Common myeloid progenitor, CD34-positive (primary cell): ENCODE measurements around the gene DAPK3.
"Not testable (repeated sequence)": the region's sequence is repeated elsewhere in the genome, so short reads cannot be mapped to it uniquely, and the experiment has no call there.

ENCODE experiments used
- CTCF ChIA-PET: fragments of 350-600 bp; sonication (Branson Sonifier 250); formaldehyde crosslinking; loops from one replicate; lab custom pipeline; 2021; ENCODE audit warnings: antibody characterized with exemption; lab: Charles Lee
- POLR2A ChIA-PET: fragments of 350-600 bp; sonication (Branson Sonifier 250); formaldehyde crosslinking; loops from one replicate; lab custom pipeline; 2021; ENCODE audit warnings: antibody characterized with exemption; lab: Charles Lee
- DNase-seq, 3 donors: peaks; one replicate each; pipeline versions ENCODE4 v3.0.0 to v3.0.0-alpha.2; 2013
- H3K27ac ChIP-seq, 2 experiments: 1 replicate in 1 of 2; 2 replicates in 1 of 2; pipeline ENCODE4 v1.7.0; 2013; ENCODE audit warnings: inconsistent platforms in 2 of 2, low read length in 2 of 2, mild to moderate bottlenecking in 2 of 2, low read depth in 1 of 2, moderate library complexity in 1 of 2; ENCODE audit not compliant: severe bottlenecking in 2 of 2, insufficient read depth in 1 of 2, poor library complexity in 1 of 2
- H3K27me3 ChIP-seq, 5 experiments: replicated peaks in 2 of 5; 1 replicate in 3 of 5; 2 replicates in 2 of 5; pipeline versions ENCODE4 v1.6.1 to v1.7.0; 2013; ENCODE audit warnings: low read length in 4 of 5, mild to moderate bottlenecking in 2 of 5, moderate library complexity in 2 of 5, inconsistent platforms in 1 of 5; ENCODE audit not compliant: insufficient read depth in 5 of 5, control insufficient read depth in 4 of 5
- H3K36me3 ChIP-seq, 4 experiments: 1 replicate in 2 of 4; 2 replicates in 2 of 4; pipeline versions ENCODE4 v1.6.1 to v1.7.0; 2013; ENCODE audit warnings: low read length in 3 of 4, control low read depth in 1 of 4, mild to moderate bottlenecking in 1 of 4; ENCODE audit not compliant: control insufficient read depth in 4 of 4, insufficient read depth in 4 of 4
- H3K4me1 ChIP-seq, 4 experiments: 1 replicate in 3 of 4; 2 replicates in 1 of 4; pipeline versions ENCODE4 v1.6.1 to v1.7.1; 2013; ENCODE audit warnings: low read length in 3 of 4, mild to moderate bottlenecking in 3 of 4, control low read depth in 1 of 4, inconsistent platforms in 1 of 4, moderate library complexity in 1 of 4; ENCODE audit not compliant: control insufficient read depth in 4 of 4, insufficient read depth in 4 of 4; ENCODE audit errors: control extremely low read depth in 1 of 4
- H3K4me3 ChIP-seq, 7 experiments: 1 replicate in 4 of 7; 2 replicates in 3 of 7; pipeline versions ENCODE4 v1.5.1 to v1.7.0; 2013; ENCODE audit warnings: mild to moderate bottlenecking in 7 of 7, low read length in 6 of 7, moderate library complexity in 6 of 7, inconsistent platforms in 2 of 7, low read depth in 2 of 7, control low read depth in 1 of 7; ENCODE audit not compliant: insufficient read depth in 4 of 7, control insufficient read depth in 1 of 7; ENCODE audit errors: extremely low read depth in 1 of 7
- H3K9me3 ChIP-seq, 5 experiments: 1 replicate in 4 of 5; 2 replicates in 1 of 5; pipeline versions ENCODE4 v1.6.1 to v1.7.1; 2013; ENCODE audit warnings: low read length in 4 of 5, mild to moderate bottlenecking in 2 of 5, inconsistent platforms in 1 of 5, low read depth in 1 of 5, moderate library complexity in 1 of 5; ENCODE audit not compliant: control insufficient read depth in 4 of 5, insufficient read depth in 2 of 5; ENCODE audit errors: control extremely low read depth in 1 of 5
- WGBS: methylation state at CpG from one replicate; pipeline ENCODE4 v1.1.5; 2013; ENCODE audit not compliant: insufficient coverage; 5-methylcytosine and 5-hydroxymethylcytosine counted together

The DAPK3 gene

GRCh38 chr19:3963458-3964255 lies 7.2 kb downstream of the DAPK3 start:
- Histone ChIP-seq H3K27ac (no peak overlapping the region), H3K36me3 (peaks cover 7 to 69% (median 56%) of the 10 kb centered on the region in 4 experiments), H3K9me3 (peaks cover 0 to 3% (median 0%) of the 10 kb centered on the region in 5 experiments), H3K27me3 (no peaks in the 10 kb centered on the region), H3K4me1 (peaks cover 0 to 2% (median 1%) of the 10 kb centered on the region in 4 experiments), H3K4me3 (no peak overlapping the region)
- WGBS = 98% methylated on average over 31 of the region's 35 CpGs
- no peak for DNase-seq
- ChIA-PET CTCF (no interaction called here), POLR2A (no interaction called here)

DNA sequence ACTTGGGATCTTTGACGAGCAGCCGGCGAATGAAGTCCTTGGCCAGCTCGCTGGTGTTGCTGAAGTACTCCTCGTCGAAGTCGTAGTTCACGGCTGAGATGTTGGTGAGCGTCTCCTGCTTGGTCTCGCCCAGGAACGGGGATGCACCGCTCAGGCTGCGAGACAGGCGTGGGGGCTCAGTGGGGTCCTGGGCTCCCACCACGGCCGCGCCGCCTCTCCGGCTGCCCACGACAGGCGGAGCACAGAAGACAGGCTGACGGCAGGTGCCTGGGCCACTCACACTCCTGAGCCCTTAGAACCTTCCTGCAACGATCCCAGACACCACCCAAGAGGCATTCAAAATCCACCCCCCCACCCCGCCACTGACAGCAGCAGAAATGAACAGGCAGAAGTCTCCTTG lies 9.9 kb downstream of the DAPK3 start:
- H3K27me3 ChIP-seq = no peaks in the 10 kb centered on the region
- CTCF ChIA-PET = no interaction called here

DNA sequence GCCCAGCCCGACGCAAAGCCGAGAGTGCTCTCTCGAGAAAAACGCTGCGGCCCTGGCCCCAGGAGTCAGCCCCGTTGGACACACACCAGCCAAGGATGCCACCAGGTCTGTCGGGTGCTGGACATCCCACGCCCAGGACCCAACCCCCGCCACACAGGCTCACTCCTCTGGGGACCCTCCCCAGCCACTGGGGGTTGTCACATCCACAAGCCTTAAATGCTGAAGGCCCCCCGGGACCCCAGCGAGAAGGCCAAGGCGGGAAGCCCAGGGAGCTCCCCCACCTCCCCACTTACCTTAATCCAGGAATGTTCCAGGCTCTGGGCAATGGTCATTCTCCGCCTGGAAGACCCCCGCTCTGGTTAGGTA lies 11.2 kb downstream of the DAPK3 start:
- Histone ChIP-seq H3K27ac (no peak overlapping the region), H3K4me3 (no peak overlapping the region), H3K27me3 (no peaks in the 10 kb centered on the region), H3K9me3 (peaks cover 0 to 5% (median 0%) of the 10 kb centered on the region in 5 experiments), H3K4me1 (no peaks in the 10 kb centered on the region), H3K36me3 (peaks cover 7 to 63% (median 51%) of the 10 kb centered on the region in 4 experiments)
- DNase-seq = no peak
- over 99% methylated on average over 12 of the region's 15 CpGs for WGBS
- ChIA-PET CTCF (no interaction called here), POLR2A (no interaction called here)

More for the DNA sequence above, 9.9 kb downstream of the DAPK3 start:
- DNase-seq = no peak
- Histone ChIP-seq H3K4me1 (no peaks in the 10 kb centered on the region), H3K4me3 (no peak overlapping the region), H3K27ac (no peak overlapping the region), H3K36me3 (peaks cover 7 to 68% (median 53%) of the 10 kb centered on the region in 4 experiments), H3K9me3 (peaks cover 0 to 5% (median 0%) of the 10 kb centered on the region in 5 experiments)
- POLR2A ChIA-PET = no interaction called here
- WGBS = 95% methylated on average over 15 of the region's 24 CpGs

- Histone ChIP-seq H3K27me3 (no peaks in the 10 kb centered on the region), H3K4me1 (no peaks in the 10 kb centered on the region), H3K27ac (no peak overlapping the region), H3K9me3 (peaks cover 0 to 5% (median 0%) of the 10 kb centered on the region in 5 experiments), H3K36me3 (peaks cover 7 to 60% (median 49%) of the 10 kb centered on the region in 4 experiments), H3K4me3 (no peak overlapping the region)
- DNase-seq = no peak
- WGBS = 97% methylated on average over 83 of the region's 86 CpGs
- ChIA-PET POLR2A (no interaction called here), CTCF (no interaction called here)
Observed at GRCh38 chr19:3958836-3959765, 11.8 kb downstream of the DAPK3 start.

DNA sequence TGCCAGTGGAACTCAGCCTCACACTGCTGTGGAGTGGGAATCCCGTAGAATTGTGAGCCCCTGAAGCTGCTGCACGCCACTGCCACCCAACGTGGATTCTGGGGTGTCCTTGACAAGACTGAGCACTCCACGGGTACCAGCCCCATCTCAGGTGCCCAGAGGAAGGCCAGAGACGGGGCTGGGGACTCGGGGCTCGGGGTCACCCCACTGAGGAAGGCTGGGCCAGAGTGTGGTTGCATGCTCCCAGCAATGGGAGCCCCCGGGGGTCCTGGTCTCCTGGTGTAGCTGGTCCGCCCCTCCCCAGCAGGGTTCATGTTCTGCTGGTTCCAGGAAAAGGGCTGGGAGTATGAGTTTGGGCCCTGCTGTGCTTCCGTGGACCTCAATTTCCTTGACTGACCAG lies 15.2 kb downstream of the DAPK3 start:
- Histone ChIP-seq H3K27me3 (no peaks in the 10 kb centered on the region), H3K4me1 (peaks cover 0 to 17% (median 12%) of the 10 kb centered on the region in 4 experiments), H3K36me3 (peaks cover 0 to 38% (median 26%) of the 10 kb centered on the region in 4 experiments), H3K27ac (no peak overlapping the region), H3K9me3 (peaks cover 0 to 5% (median 0%) of the 10 kb centered on the region in 5 experiments), H3K4me3 (no peak overlapping the region)
- 93% methylated on average over 9 of the region's 10 CpGs for WGBS
- ChIA-PET CTCF (interaction anchor here (0.7 kb wide), 1 partner anchor 68 kb away, joined by 3 read pairs; no protein-coding TSS in a partner anchor), POLR2A (interaction anchor here (2.3 kb wide), 1 partner anchor 15 kb away, joined by 4 read pairs; the partner anchor contains the start of gene DAPK3)
- no peak for DNase-seq

GRCh38 chr19:3955276-3955675 lies 15.6 kb downstream of the DAPK3 start:
- DNase-seq, POLR2A ChIA-PET, H3K27me3 ChIP-seq, H3K27ac ChIP-seq, H3K9me3 ChIP-seq, H3K4me3 ChIP-seq: not testable (repeated sequence)
- CTCF ChIA-PET = interaction anchor here (0.7 kb wide), 2 partner anchors 14 to 68 kb away, joined by 3 read pairs; no protein-coding TSS in a partner anchor
- Histone ChIP-seq H3K36me3 (peaks cover 0 to 36% (median 24%) of the 10 kb centered on the region in 4 experiments), H3K4me1 (peaks cover 0 to 18% (median 16%) of the 10 kb centered on the region in 4 experiments)
- WGBS = 90% methylated on average over 12 of the region's 13 CpGs
